NCI-H774 (cell line): ENCODE measurements around the gene HERC4.

ENCODE experiments used
- DNase-seq: peaks from one replicate; lab custom pipeline; 2025; lab: John Stamatoyannopoulos, UW

The HERC4 gene

DNA sequence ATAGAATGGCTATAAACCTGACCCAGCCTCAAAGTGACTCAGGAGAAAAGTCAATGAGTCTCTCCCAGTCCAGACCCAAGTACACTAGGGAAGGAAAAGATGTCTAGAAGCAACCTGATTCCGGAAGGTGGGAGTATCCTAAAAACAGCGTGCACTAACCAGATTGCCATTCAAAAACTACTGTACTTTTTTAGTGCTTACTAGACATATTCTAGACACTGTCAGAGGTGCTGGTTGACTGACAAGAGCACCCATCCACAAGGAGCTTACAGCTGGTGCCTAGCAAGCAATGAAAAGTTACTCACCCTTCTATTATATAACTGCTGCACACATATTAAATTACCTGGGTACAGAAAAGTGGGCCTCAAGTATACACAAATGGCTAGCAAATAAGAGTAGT, 109.6 kb downstream of the HERC4 start:
- no peak for DNase-seq

- no peak for DNase-seq
Measured at GRCh38 chr10:67959839-67960476, 115.1 kb downstream of the HERC4 start.

DNA sequence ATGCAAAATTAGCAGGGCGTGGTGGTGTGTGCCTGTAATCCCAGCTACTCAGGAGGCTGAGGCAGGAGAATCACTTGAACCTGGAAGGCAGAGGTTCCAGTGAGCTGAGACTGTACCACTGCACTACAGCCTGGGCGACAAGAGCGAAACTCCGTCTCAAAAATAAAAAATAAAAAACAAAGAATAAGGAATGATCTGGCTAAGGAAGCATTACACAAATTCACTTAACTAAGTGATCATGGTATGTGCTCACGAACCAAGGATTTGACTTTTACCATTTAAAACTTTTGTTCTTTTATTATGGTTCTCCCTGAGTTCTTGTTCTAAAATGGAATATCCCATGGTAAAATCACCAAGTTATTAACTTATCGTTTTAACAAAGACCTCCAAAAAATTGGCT, 119.5 kb downstream of the HERC4 start:
- DNase-seq = no peak

DNA sequence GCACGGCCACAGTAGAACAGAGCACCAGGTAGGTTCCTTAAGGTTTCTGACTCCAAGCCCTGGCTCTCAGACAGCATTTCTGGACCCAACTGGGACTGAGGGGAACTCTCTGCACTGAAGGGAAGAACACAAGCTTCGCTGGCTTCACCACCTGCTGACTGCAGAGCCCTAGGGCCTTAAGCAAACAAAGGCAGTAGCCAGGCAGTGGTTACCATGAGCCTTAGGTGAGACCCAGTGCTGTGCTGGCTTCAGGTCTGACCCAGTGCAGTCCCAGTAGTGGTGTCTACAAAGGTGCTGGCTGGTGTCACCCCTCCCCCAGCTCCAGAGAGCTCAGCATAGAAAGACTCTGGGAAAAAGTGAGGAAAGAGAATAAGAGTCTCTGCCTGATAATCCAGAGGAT, 131.2 kb downstream of the HERC4 start:
- no peak for DNase-seq

DNA sequence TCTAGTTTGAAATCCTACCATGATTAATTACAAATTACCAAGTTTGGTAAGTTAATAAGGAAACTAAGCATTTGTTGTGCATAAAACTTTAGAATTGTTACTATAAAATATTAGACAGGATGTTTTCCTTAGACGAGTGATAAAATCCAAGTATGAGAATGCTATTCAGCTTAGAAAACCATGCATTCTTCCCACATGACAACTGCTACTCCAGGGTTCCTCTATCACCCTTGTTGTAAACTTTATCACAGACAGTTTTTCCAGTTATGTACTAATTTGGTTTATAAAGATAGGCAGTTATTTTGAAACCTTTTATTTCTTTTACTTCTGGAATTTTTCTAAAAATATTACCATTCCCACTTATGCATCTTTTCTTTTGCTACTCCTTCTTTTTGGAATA, 138.7 kb downstream of the HERC4 start:
- no peak for DNase-seq

DNA sequence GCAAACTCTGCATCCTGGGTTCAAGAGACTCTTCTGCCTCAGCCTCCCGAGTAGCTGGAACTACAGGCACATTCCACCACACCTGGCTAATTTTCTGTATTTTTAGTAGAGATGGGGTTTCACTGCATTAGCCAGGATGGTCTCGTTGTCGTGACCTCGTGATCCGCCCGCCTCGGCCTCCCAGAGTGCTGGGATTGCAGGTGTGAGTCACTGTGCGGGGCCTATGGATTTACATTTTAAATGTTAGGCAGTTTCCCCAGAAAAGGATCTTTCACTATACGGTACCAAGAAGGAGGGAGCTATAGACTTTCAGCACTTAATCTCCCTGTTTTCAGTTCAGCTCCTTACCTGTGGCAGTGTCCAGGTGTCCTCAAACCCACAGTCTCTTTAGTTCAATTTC, 139.9 kb downstream of the HERC4 start:
- no peak for DNase-seq

DNA sequence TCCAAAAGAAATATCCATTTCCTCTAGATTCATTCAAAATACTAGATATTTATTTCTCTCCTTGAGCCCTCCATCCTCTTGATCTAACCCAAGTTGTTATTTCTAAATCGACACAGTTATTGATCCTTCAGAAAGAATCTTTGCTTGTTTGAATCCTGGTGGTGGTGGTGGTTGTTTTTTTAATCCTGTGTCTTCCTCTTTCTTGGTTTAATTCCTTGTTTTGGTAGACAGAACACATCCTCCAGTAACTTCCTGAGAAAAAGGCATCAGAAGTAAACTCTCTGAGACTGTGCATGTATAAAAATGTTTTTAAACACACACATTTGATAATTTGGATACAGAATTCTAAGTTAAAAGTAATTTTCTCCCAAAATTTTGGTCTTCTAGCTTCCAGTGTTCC, 140.7 kb downstream of the HERC4 start:
- no peak for DNase-seq

- no peak for DNase-seq
Measured at GRCh38 chr10:67933199-67933598, 141.9 kb downstream of the HERC4 start.

- DNase-seq = no peak
Measured at GRCh38 chr10:67926951-67927350, 148.1 kb downstream of the HERC4 start.

DNA sequence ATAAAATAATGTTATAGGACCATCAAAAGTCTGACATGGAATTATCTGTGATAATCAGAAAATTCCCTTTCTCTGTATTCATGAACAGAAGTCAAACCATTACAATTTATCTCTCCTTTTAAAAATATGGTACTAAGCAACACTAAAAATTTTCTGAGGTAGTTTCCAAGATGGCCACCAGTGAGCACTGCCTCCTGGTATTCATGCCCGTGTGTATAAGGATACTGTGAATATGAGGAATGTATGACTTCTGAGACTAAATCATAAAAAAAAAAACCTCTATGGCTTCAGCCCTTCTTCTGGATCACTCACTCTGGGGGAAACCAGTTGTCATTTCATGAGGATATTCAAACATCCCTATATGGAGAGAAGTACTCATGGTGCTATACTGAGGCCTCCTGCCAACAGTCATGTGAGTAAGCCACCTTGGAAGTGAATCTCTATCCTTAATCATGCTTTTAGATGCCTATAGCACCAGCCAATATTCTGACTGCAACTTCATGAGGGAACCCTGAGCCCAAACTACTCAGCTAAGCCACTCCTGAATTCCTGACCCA, 149.6 kb downstream of the HERC4 start:
- no peak for DNase-seq

GRCh38 chr10:67924136-67924535, 150.9 kb downstream of the HERC4 start:
- no peak for DNase-seq

- no peak for DNase-seq
Measured at GRCh38 chr10:67923551-67923950, 151.5 kb downstream of the HERC4 start.

GRCh38 chr10:67921065-67921464, 154.0 kb downstream of the HERC4 start:
- no peak for DNase-seq

DNA sequence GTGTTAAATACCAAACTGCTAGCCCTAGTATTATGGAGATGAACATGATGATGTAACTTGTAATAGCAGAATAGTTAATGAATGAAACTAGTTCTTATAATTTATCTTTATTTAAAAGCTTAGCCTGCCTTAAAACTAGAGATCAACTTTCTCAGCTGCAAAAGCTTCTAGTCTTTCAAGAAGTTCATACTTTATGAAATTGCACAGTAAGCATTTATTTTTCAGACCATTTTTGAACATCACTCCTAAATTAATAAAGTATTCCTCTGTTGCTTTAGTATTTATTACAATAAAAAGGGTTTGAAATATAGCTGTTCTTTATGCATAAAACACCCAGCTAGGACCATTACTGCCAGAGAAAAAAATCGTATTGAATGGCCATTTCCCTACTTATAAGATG, 157.4 kb downstream of the HERC4 start:
- no peak for DNase-seq

GRCh38 chr10:67917169-67917568, 157.9 kb downstream of the HERC4 start:
- no peak for DNase-seq

- DNase-seq = no peak
Measured at GRCh38 chr10:67914777-67915340, 160.2 kb downstream of the HERC4 start.

DNA sequence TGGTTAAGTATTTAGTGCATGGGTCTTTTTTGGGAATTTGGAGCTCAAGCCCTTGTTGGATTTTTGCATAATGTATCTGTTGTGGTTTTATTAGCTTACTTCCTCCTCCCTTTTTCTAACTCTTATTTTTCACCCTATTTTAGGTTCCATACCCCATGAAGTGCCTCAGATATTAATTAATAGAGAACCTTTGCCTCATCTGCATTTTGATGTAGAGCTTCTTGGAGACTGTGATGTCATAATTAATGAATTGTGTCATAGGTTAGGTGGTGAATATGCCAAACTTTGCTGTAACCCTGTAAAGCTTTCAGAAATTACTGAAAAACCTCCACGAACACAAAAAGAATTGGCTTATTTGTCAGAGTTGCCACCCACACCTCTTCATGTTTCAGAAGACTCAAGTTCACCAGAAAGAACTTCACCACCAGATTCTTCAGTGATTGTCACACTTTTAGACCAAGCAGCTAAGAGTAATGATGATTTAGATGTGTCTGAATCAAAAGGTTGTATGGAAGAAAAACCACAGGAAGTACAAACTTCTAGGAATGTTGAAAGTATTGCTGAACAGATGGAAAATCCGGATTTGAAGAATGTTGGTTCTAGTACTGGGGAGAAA, 162.6 kb downstream of the HERC4 start:
- DNase-seq = no peak

- no peak for DNase-seq
Measured at GRCh38 chr10:67903581-67903980, 171.5 kb downstream of the HERC4 start.

DNA sequence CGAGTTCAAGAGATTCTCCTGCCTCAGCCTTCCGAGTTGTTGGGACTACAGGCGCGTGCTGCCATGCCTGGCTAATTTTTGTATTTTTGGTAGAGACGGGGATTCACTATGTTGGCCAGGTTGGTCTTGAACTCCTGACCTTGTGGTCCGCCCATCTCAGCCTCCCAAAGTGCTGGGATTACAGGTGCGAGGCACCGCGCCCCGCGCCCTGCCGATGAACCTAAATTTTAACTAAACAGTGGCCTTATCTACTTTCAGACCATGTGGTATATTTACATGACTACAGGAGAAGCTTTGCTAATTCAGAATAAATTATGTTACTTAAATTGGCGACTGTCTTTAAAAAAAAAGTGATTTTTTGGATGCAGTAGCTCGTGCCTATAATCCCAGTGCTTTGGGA, 181.4 kb downstream of the HERC4 start:
- no peak for DNase-seq

DNA sequence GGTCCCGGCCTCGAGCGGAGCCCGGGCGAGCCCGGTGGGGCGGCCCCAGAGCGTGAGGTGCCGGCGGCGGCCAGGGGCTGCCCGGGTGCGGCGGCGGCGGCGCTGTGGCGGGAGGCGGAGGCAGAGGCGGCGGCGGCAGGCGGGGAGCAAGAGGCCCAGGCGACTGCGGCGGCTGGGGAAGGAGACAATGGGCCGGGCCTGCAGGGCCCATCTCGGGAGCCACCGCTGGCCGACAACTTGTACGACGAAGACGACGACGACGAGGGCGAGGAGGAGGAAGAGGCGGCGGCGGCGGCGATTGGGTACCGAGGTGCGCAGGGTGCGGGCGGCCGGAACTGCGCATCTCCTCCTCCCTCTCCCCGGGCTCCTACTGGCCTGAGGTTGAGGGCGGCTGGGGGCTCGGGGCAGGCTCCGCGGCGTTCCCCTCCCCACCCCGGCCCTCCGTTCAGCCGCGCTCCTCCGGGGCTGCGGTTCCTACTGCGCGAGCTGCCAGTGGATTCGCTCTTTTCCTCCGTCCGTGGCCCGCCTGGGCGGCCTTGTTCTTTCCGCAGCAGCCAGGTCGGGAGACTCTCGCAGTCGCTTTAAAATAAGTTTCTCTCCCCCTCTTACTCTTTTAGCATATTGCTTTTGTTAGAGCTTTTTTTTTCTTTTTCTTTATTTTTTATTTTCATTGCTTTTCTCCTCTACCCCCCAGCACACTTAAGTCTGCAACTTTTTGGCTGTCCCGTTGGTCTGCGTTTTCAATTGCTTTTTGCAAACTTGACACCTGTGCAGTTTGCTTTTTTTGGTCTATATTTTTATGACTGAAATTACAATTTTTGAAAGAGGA, 190.0 kb downstream of the HERC4 start:
- DNase-seq = peak; percentile 76

GRCh38 chr10:67884313-67884841, 190.7 kb downstream of the HERC4 start, which contains the start of gene SIRT1:
TSS of gene SIRT1 (plus strand) at chr10:67884656. CDS start at chr10:67884722, 66 bp downstream.
- DNase-seq = peak; percentile 91

- DNase-seq = peak; percentile 46
Measured at GRCh38 chr10:67883710-67884312, 191.3 kb downstream of the HERC4 start.
